PC-9 (cell line): Measurements from ENCODE around the gene C2orf68. TPM values are rescaled to one million over a fixed set of nuclear protein-coding genes. Genes with fewer than 3 reads are reported as not detected.

Source experiments
- BruUV-seq: library from RNA; stranded (reverse); fragments of 400-500 nt; replicated peaks from 2 replicates; lab custom pipeline; 2021; lab: Mats Ljungman, UMichigan
- CTCF ChIA-PET: fragments of 300-600 bp; sonication (Branson Sonifier 250); formaldehyde crosslinking; loops from one replicate; lab custom pipeline; 2022; ENCODE audit warnings: antibody characterized with exemption; lab: Charles Lee
- POLR2A ChIA-PET: fragments of 300-600 bp; sonication (Branson Sonifier 250); formaldehyde crosslinking; loops from one replicate; lab custom pipeline; 2022; ENCODE audit warnings: antibody characterized with exemption; ENCODE audit not compliant: unreplicated experiment; lab: Charles Lee
- DNase-seq, 2 experiments: peaks; one replicate each; pipeline versions ENCODE4 v3.0.0 to v3.0.0-alpha.2; 2015 to 2022; ENCODE audit warnings: mixed read lengths in 1 of 2
- H2AFZ ChIP-seq: fragments of 200-600 bp; sonication (generic); 2 replicates; pipeline ENCODE4 v1.8.1; 2017; ENCODE audit warnings: antibody characterized with exemption
- H3F3A ChIP-seq: fragments of 200-600 bp; sonication (generic); 2 replicates; pipeline ENCODE4 v1.8.1; 2017; ENCODE audit warnings: antibody characterized with exemption, mild to moderate bottlenecking, low read depth; ENCODE audit not compliant: insufficient read depth
- H3K27ac ChIP-seq: fragments of 200-600 bp; sonication (generic); 2 replicates; pipeline ENCODE4 v1.6.1; 2016; ENCODE audit warnings: mixed run types
- H3K27me3 ChIP-seq: fragments of 200-600 bp; sonication (generic); 2 replicates; pipeline ENCODE4 v1.6.1; 2016; ENCODE audit warnings: low read depth, mixed run types; ENCODE audit not compliant: insufficient read depth
- H3K36me3 ChIP-seq: fragments of 200-600 bp; sonication (generic); 2 replicates; pipeline ENCODE4 v1.6.1; 2016; ENCODE audit warnings: low read depth, mixed run types
- H3K4me1 ChIP-seq: fragments of 200-600 bp; sonication (generic); replicated peaks from 2 replicates; pipeline ENCODE4 v1.6.1; 2016; ENCODE audit warnings: mixed run types; ENCODE audit not compliant: insufficient read depth
- H3K4me2 ChIP-seq: fragments of 200-600 bp; sonication (generic); 2 replicates; pipeline ENCODE4 v1.6.1; 2017; ENCODE audit warnings: mixed run types
- H3K4me3 ChIP-seq: fragments of 200-600 bp; sonication (generic); 2 replicates; pipeline ENCODE4 v1.6.1; 2016; ENCODE audit warnings: mixed run types
- H3K79me2 ChIP-seq: fragments of 200-600 bp; sonication (generic); 2 replicates; pipeline ENCODE4 v1.6.1; 2017; ENCODE audit warnings: low read depth, mixed run types
- H3K9me2 ChIP-seq: fragments of 200-600 bp; sonication (generic); 2 replicates; pipeline ENCODE4 v1.8.1; 2017; ENCODE audit warnings: mild to moderate bottlenecking; ENCODE audit not compliant: insufficient read depth
- H3K9me3 ChIP-seq: fragments of 200-600 bp; sonication (generic); 2 replicates; pipeline ENCODE4 v1.8.1; 2016; ENCODE audit warnings: low read depth; ENCODE audit not compliant: insufficient read depth
- H4K20me1 ChIP-seq: fragments of 200-600 bp; sonication (generic); 2 replicates; pipeline ENCODE4 v1.8.1; 2017; ENCODE audit not compliant: insufficient read depth
- EZH2 ChIP-seq: fragments of 200-600 bp; sonication (generic); IDR thresholded peaks from 2 replicates; pipeline ENCODE4 v1.8.0; 2017; ENCODE audit warnings: antibody characterized with exemption, low read depth
- intact Hi-C: fragments of 100-400 bp; cut with micrococcal nuclease; formaldehyde crosslinking; loops from one replicate; pipeline ENCODE4 v1.10.0; 2022; ENCODE audit not compliant: unreplicated experiment
- total RNA-seq: library from RNA; stranded (reverse); gene quantifications from 2 replicates; pipeline ENCODE4 v1.2.3, GENCODE V29; 2021
- TF ChIP-seq, protein P1 (sequence below): fragments of 200-600 bp; sonication (generic); conservative IDR thresholded peaks from 2 replicates; pipeline ENCODE4 v1.6.1; 2017; ENCODE audit warnings: mixed run types, antibody characterized with exemption, mild to moderate bottlenecking, moderate library complexity

C2orf68 gene
- total RNA-seq, 1 experiment from 2014 or later = 48.6 TPM

DNA sequence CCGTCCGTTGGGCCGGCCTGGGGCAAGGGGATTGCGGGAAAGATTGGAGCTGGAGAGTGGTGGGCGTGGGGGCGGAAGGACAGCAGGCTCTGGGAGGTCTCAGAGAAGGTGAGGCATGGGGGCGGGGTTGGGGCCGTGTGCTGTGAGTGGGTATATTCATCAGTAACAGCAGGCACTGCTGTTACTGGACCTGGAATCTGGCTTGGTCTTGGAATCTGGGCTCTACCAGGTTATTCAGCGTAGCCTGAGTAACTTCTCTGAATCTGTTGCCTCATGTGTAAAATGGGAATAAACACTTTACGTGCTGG lies 15.9 kb downstream of the C2orf68 start:
- Histone ChIP-seq H3K79me2 (peaks cover 30% of the 10 kb centered on the region), H3K9me3 (no peaks in the 10 kb centered on the region), H2AFZ (peak overlapping the region; percentile 86), H3K4me2 (peak overlapping the region; percentile 80), H4K20me1 (no peaks in the 10 kb centered on the region), H3F3A (peaks cover 14% of the 10 kb centered on the region), H3K27ac (0 out of 2 replicates have a peak overlapping the region, but pooled peaks have one; percentile 31), H3K36me3 (peaks cover 8% of the 10 kb centered on the region; the same call in 1 of the 2 replicates), H3K27me3 (no peaks in the 10 kb centered on the region), H3K4me1 (peaks cover 18% of the 10 kb centered on the region), H3K4me3 (peak overlapping the region; percentile 86), H3K9me2 (no peaks in the 10 kb centered on the region)
- ChIA-PET CTCF (interaction anchor here (0.5 to 0.6 kb wide), 2 partner anchors 36 to 231 kb away, joined by 3 to 6 read pairs; no protein-coding TSS in a partner anchor), POLR2A (interaction anchor here (0.7 to 1.6 kb wide), 4 partner anchors 16 to 125 kb away, joined by 4 to 20 read pairs (median 6); partner anchors contain the start of genes C2orf68 and GGCX)
- no TSS peak for BruUV-seq
- intact Hi-C loops = no loop called here
- TF ChIP-seq, protein P1, sequence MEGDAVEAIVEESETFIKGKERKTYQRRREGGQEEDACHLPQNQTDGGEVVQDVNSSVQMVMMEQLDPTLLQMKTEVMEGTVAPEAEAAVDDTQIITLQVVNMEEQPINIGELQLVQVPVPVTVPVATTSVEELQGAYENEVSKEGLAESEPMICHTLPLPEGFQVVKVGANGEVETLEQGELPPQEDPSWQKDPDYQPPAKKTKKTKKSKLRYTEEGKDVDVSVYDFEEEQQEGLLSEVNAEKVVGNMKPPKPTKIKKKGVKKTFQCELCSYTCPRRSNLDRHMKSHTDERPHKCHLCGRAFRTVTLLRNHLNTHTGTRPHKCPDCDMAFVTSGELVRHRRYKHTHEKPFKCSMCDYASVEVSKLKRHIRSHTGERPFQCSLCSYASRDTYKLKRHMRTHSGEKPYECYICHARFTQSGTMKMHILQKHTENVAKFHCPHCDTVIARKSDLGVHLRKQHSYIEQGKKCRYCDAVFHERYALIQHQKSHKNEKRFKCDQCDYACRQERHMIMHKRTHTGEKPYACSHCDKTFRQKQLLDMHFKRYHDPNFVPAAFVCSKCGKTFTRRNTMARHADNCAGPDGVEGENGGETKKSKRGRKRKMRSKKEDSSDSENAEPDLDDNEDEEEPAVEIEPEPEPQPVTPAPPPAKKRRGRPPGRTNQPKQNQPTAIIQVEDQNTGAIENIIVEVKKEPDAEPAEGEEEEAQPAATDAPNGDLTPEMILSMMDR = no peak
- TF ChIP-seq EZH2 = no peak
- DNase-seq = no peak

DNA sequence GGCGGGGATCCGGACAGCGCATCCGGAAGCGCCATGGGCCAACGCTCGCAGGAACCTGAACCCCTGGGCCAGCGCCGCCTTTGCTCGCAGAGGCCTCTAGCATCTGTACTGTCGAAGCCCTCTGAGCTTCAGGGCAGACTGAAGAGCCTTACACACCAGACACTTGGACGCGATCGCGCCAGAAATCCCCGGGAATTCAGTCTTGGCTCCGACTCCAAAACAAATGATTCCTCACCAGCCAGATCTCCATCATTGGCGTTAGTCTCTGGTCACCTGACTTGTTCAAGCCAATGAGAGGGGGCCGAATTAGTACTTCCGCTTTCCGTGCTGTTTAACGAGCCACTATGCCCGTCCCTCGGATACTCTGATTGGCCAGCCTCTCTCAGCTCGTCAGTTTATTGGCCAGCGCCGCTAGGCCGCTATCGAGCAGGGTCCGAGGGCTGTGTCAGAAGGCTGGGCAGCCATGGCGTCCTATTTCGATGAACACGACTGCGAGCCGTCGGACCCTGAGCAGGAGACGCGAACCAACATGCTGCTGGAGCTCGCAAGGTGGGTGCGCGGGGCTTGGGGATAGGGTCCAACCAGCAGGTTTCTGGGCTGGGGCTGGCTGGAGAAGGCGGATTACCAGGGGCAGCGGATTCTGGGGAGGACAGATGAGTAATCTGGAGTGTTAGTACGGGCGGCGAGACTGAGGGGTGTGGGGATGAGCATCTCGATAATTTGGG lies 16.4 kb downstream of the C2orf68 start, which contains the start of gene RNF181:
Gene RNF181, plus strand, starts transcription at position 445 of the 725 bp plus-strand sequence. Its CDS starts 19 bp downstream, at position 464.
- DNase-seq = peak; percentile 88 to 96
- H3K4me2 ChIP-seq = peak within 1 kb of the TSS; percentile 80
- ChIA-PET CTCF (interaction anchor here (0.7 kb wide), 1 partner anchor 42 kb away, joined by 3 read pairs; no protein-coding TSS in a partner anchor), POLR2A (interaction anchor here (0.7 to 1.6 kb wide), 8 partner anchors 16 to 366 kb away, joined by 3 to 20 read pairs (median 4); partner anchors contain the start of genes C2orf68, GGCX and VAMP8)
- H3K9me3 ChIP-seq = no peaks in the 10 kb centered on the region
- H3K36me3 ChIP-seq = peaks cover 8% of the 10 kb centered on the region; the same call in 1 of the 2 replicates
- H3K4me3 ChIP-seq = peak within 1 kb of the TSS; percentile 86
- no peak for TF ChIP-seq EZH2
- TF ChIP-seq, protein P1 = no peak
- H3K79me2 ChIP-seq = peaks cover 30% of the 10 kb centered on the region
- peak within 1 kb of the TSS; percentile 86 for H2AFZ ChIP-seq
- peak within 1 kb of the TSS; percentile 53 for H3K27ac ChIP-seq
- no peaks in the 10 kb centered on the region for H3K27me3 ChIP-seq
- no TSS peak for BruUV-seq
- H3K4me1 ChIP-seq = peaks cover 23% of the 10 kb centered on the region
- no peaks in the 10 kb centered on the region for H3K9me2 ChIP-seq
- intact Hi-C loops = no loop called here
- H3F3A ChIP-seq = peaks cover 11% of the 10 kb centered on the region
- no peaks in the 10 kb centered on the region for H4K20me1 ChIP-seq

DNA sequence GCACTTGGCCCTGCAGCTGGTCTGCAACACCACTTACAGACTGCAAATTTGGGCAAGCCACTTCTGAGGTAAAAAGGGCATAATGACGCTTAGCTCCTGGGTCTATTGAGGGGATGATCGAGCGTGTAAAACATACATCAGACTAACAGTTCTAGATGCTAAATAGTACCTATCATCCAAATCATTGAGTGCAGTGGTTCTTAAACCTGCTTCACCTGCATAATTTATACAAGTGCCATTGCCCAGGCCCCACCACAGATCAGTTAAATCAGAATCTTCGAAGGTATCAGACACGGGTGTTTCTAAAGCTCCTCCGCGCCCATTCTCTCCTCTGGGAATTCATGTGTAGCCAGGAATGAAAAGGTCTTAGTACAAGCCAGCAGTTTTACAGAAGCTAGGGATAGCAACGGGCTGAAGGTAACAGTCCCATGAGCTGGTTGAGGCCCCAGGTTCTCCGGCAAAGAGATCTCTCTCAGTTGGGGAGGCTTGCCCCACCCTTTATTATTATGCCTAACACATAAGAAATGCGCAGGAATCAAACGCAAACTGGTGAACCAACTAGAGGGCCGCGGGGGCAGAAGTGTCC lies 17.1 kb downstream of the C2orf68 start:
- BruUV-seq = TSS peak; percentile 87
- Histone ChIP-seq H3K4me3 (peak overlapping the region; percentile 86), H2AFZ (peak overlapping the region; percentile 79), H3K9me3 (no peaks in the 10 kb centered on the region), H3K9me2 (no peaks in the 10 kb centered on the region), H3K79me2 (peaks cover 30% of the 10 kb centered on the region), H3K27ac (peak overlapping the region; percentile 53), H3F3A (peaks cover 11% of the 10 kb centered on the region), H3K27me3 (no peaks in the 10 kb centered on the region), H3K4me1 (peaks cover 25% of the 10 kb centered on the region), H3K4me2 (peak overlapping the region; percentile 80), H3K36me3 (peaks cover 8% of the 10 kb centered on the region; the same call in 1 of the 2 replicates), H4K20me1 (no peaks in the 10 kb centered on the region)
- DNase-seq = no peak
- intact Hi-C loops = no loop called here
- POLR2A ChIA-PET = interaction anchor here (0.6 to 1.6 kb wide), 5 partner anchors 17 to 846 kb away, joined by 3 to 20 read pairs (median 7); partner anchors contain the start of genes C2orf68, GGCX, KDM3A and VAMP8
- CTCF ChIA-PET = interaction anchor here (0.6 to 0.7 kb wide), 2 partner anchors 42 to 45 kb away, joined by 3 read pairs; no protein-coding TSS in a partner anchor
- no peak for TF ChIP-seq EZH2
- TF ChIP-seq, protein P1 = no peak
